Measurements from ENCODE around the gene CYP26B1.

GRCh38 chr2:72155151-72155550 is 7.5 kb upstream of the CYP26B1 start:
- no peak for TF ChIP-seq CTCF (IDR thresholded peaks at IDR 0.05 in 8 of 11, conservative IDR thresholded peaks at IDR 0.05 in 3 of 11)
- TF ChIP-seq POLR2A (IDR thresholded peaks at IDR 0.05), result no peak

All from spleen (tissue), 7 donors.